Islet precursor cell (in vitro differentiated cells): ENCODE data around the gene OOSP2.

Experiments used
- DNase-seq: peaks from one replicate; pipeline ENCODE4 v3.0.0-alpha.2; 2018

The OOSP2 gene

DNA sequence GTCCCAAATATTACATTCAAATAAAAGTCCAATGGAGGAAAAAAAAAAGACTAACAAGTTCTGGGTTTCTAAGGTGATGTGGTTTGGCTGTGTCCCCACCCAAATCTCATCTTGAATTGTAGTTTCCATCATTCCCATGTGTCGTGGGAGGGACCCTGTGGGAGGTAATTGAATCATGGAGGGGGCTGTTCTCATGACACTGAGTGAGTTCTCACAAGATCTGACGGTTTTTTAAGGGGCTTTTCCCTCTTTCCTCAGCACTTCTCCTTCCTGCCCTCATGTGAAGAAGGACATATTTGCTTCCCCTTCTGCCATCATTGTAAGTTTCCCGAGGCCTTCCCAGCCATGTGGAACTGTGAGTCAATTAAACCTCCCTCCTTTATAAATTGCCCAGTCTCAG is 40.3 kb downstream of the OOSP2 start:
- no peak for DNase-seq

DNA sequence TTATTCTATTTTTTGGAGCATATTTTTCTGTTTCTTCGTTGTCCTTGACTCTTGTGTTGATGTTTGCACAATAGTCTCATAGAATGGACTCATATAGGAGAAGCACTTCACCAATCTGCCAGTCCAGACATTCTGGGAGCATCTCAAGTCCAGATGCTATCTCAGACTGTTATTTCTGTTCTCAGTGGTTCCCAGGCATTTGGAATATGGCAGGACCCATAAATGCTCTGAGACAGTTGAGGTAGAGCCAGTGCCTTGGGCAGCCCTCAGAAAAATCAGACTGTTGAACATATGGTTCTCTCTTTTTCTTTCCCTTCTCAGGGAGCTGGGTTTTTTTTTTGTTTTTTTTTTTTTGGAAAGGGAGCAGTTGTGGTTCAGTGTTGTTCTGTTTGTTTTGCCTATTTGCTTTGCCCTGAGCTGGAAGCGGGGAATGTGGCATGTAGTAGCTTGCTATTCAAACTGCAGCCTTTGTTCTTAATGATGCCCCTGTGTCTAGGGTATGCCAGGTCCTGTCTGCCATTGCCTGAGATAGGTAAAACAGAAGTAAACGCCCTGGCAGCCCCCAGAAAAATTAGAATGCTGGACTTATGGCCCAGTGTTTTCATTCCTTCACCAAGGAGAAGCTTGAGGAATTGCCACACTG is 44.5 kb downstream of the OOSP2 start:
- no peak for DNase-seq

DNA sequence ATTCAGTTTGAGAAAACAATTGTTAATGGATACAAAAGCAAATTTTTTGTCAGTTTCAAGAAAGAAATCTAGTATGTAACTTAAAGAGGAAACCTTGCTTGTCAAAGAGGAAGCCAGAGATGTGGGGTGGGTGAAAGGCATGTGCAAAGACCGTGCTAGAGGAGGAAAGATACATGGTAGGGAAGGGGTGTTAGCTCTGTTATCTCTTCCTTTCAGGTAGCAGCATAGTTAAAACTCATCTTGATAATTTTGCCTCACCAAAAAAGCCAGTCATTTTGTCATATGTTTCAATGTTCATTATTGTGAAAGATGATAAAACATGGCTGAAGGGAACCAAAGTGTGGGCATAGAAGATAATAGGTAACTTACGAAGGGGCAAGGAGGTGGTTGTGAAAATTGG is 45.7 kb downstream of the OOSP2 start:
- DNase-seq, result no peak

DNA sequence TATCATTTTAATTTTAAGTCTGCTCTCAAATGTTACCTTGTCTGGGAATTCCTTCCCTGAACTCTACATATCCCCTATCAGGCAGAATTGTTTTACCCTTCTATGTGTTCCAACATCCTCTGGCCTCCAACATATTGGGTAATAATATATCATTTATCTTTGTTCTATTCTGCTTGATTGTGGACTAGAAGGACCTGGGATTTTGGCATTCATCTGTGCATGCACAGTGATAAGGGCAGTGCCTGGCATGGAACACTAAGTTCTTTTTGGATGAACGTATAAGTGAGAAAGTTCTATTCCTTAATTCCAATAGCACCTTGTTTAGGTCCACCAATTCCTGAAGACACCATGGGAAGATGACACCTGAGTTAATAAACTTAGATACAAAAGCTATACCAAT is 47.0 kb downstream of the OOSP2 start:
- no peak for DNase-seq

DNA sequence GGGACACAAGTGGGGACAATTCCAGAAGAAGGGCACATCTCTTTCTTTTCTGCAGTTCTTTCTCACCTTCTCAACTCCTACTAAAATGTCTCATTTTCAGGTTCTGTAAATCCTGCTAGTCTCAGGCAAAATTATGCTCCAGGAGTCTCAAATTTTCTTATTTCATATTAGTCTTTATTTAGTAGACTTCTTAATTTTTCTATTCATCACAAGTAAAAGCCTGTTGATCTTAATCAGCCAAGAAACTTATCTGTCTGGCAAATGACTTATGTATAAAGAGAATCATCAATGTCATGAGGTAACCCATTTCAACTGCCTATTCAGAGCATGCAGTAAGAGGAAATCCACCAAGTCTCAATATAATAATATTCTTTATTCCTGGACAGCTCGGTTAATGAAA is 48.2 kb downstream of the OOSP2 start, which contains the start of gene MS4A2:
TSS of gene MS4A2 (plus strand) at position 301 of the 400 bp plus-strand sequence. CDS start 102 bp downstream, outside the sequence.
- no peak for DNase-seq

DNA sequence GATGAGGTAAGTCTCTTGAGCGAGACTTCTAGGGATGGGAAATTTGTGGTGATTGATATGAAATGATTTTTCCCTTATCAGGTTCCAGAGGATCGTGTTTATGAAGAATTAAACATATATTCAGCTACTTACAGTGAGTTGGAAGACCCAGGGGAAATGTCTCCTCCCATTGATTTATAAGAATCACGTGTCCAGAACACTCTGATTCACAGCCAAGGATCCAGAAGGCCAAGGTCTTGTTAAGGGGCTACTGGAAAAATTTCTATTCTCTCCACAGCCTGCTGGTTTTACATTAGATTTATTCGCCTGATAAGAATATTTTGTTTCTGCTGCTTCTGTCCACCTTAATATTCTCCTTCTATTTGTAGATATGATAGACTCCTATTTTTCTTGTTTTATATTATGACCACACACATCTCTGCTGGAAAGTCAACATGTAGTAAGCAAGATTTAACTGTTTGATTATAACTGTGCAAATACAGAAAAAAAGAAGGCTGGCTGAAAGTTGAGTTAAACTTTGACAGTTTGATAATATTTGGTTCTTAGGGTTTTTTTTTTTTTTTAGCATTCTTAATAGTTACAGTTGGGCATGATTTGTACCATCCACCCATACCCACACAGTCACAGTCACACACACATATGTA is 55.4 kb downstream of the OOSP2 start:
- no peak for DNase-seq

DNA sequence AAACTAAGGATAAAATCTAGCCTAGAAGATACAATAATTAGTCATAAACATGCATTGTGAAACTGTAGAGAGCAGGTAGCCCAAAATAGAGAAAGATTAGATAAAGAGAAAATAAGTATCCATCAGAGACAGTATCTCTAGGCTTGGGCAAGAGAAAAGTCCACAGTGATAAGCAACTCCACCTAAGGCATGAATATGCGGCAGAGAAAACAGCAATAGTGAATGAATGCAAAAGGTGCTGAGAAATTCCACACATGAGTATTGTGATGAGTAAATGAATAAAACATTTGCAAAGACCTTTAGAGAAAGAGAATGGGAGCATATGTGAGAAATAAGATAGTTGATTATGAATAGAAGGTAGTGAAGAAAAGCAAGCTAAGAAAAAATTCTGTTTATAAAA is 57.0 kb downstream of the OOSP2 start:
- no peak for DNase-seq
